ENCODE results near the gene ZNF438. TPM values are rescaled to one million over a fixed set of nuclear protein-coding genes. Genes with fewer than 3 reads are reported as not detected.

Gene ZNF438
- total and polyA plus RNA-seq, 2 of the 4 experiments (the other 2 are of a cell fraction), result 1.8 to 2.9 TPM

GRCh38 chr10:30857803-30858202 is 173.9 kb downstream of the ZNF438 start:
- peak overlapping the region; percentile 26; the same call in 1 of the 2 replicates for H3K14ac ChIP-seq (replicated peaks; ENCODE audit: low read depth, low read length)
- H3K36me3 ChIP-seq (ENCODE audit: control insufficient read depth, insufficient read depth, low read length), result no peaks in the 10 kb centered on the region
- no peak overlapping the region for H3K9ac ChIP-seq (ENCODE audit: low read depth, low read length)
- peak overlapping the region; percentile 9; the same call in 1 of the 2 replicates for H2AK5ac ChIP-seq (ENCODE audit: low read depth, low read length)
- H2BK15ac ChIP-seq (ENCODE audit: low read depth, low read length), result 0 out of 3 replicates have a peak overlapping the region, but pooled peaks have one; percentile 2
- H3K9me1 ChIP-seq (ENCODE audit: insufficient read depth, low read length), result peaks cover 6% of the 10 kb centered on the region; the same call in 1 of the 2 replicates
- peak overlapping the region in 1 of 2 experiments; percentile 49; a peak in 1 of 4 replicates for H4K8ac ChIP-seq (ENCODE audit: low read depth in 2 of 2, low read length in 2 of 2)
- no peaks in the 10 kb centered on the region for H3K9me3 ChIP-seq (ENCODE audit: control insufficient read depth, insufficient read depth, low read length)
- peak; percentile 47; the same call in 1 of the 2 replicates for ATAC-seq (ENCODE audit: low read depth)
- intact Hi-C loops (cut with micrococcal nuclease), result no loop called here
- in situ Hi-C loops (cut with MboI; ENCODE audit: low sequenced_read_pairs), result no loop called here
- WGBS, 2 experiments (ENCODE audit: extremely low coverage in 2 of 2, insufficient read length in 1 of 2), result 100% methylated on average over 1 of the region's 3 CpGs; no CpG with 5 or more reads in 1 of the 2 experiments
- ChIA-PET CTCF (no interaction called here), POLR2A (ENCODE audit: unreplicated experiment) (interaction anchor here (0.6 kb wide), 1 partner anchor 65 kb away, joined by 3 read pairs; no protein-coding TSS in a partner anchor)
- peak; percentile 65 for TF ChIP-seq CEBPB (IDR thresholded peaks at IDR 0.05; ENCODE audit: low read depth, low read length)
- TF ChIP-seq RAD21 (IDR thresholded peaks at IDR 0.05; ENCODE audit: low read length), result no peak
- no peak overlapping the region; the same call in 1 of the 2 replicates for H3K23ac ChIP-seq (ENCODE audit: low read depth, low read length)
- H2BK5ac ChIP-seq (ENCODE audit: low read depth, low read length, poor library complexity, severe bottlenecking), result peak overlapping the region; percentile 42
- H4K20me1 ChIP-seq (ENCODE audit: insufficient read depth, low read length), result no peaks in the 10 kb centered on the region
- H3K27ac ChIP-seq (ENCODE audit: insufficient read depth, low read length), result peak overlapping the region; percentile 49; the same call in 1 of the 2 replicates
- H3K4me3 ChIP-seq (ENCODE audit: insufficient read depth, low read depth, low read length), result no peak overlapping the region
- no peaks in the 10 kb centered on the region; a peak in 1 of 4 replicates for H3K79me1 ChIP-seq (ENCODE audit: low read depth in 1 of 2, low read length in 2 of 2)
- no TSS peak for BruUV-seq (replicated peaks)
- H3K18ac ChIP-seq (ENCODE audit: low read depth, low read length), result 0 out of 2 replicates have a peak overlapping the region, but pooled peaks have one; percentile 4
- peak overlapping the region; percentile 62 for H3K4ac ChIP-seq (ENCODE audit: low read depth, low read length)
- peak overlapping the region; percentile 51; the same call in 1 of the 2 replicates for H4K91ac ChIP-seq (ENCODE audit: insufficient read depth, low read depth, low read length)
- no peak overlapping the region for H2AK9ac ChIP-seq (replicated peaks; ENCODE audit: low read depth, low read length, poor library complexity)
- no peak overlapping the region for H3K4me2 ChIP-seq (ENCODE audit: low read depth, low read length)
- H3K56ac ChIP-seq (ENCODE audit: extremely low read depth, insufficient read depth, low read length), result no peak overlapping the region
- peak overlapping the region; percentile 10; the same call in 1 of the 2 replicates for H2BK20ac ChIP-seq (ENCODE audit: low read depth, low read length)
- no peak overlapping the region for H4K5ac ChIP-seq (ENCODE audit: low read depth, low read length)
- dilution Hi-C loops (cut with HindIII; ENCODE audit: low sequenced_read_pairs, unreplicated experiment), result no loop called here
- no peaks in the 10 kb centered on the region for H3K27me3 ChIP-seq (ENCODE audit: control insufficient read depth, insufficient read depth, low read length)
- peaks cover 12% of the 10 kb centered on the region for H3K4me1 ChIP-seq (ENCODE audit: control insufficient read depth, insufficient read depth, low read length)
- peak overlapping the region; percentile 68 for H2BK120ac ChIP-seq (ENCODE audit: low read depth, low read length)
- peak; percentile 72 for DNase-seq
- H2AFZ ChIP-seq (replicated peaks; ENCODE audit: low read length, poor library complexity), result peak overlapping the region; percentile 39
